SK-N-MC (cell line): ENCODE data around the gene ANKRD11.
"Not testable (repeated sequence)": the region's sequence is repeated elsewhere in the genome, so short reads cannot be mapped to it uniquely, and the experiment has no call there.

Source experiments
- DNase-seq: peaks from one replicate; pipeline ENCODE4 v3.0.0-alpha.2; 2011; ENCODE audit warnings: low read depth, low spot score
- H3K27ac ChIP-seq: fragments of 200-600 bp; sonication (generic); 2 replicates; pipeline ENCODE4 v1.5.1; 2016; ENCODE audit warnings: mixed run types
- H3K36me3 ChIP-seq: fragments of 200-600 bp; sonication (generic); 2 replicates; pipeline ENCODE4 v1.6.1; 2017; ENCODE audit warnings: antibody characterized with exemption, low read length, mixed read lengths; ENCODE audit not compliant: insufficient read depth
- H3K4me3 ChIP-seq: fragments of 200-600 bp; sonication (generic); 2 replicates; pipeline ENCODE4 v1.5.1; 2016
- H3K9ac ChIP-seq: fragments of 200-600 bp; sonication (generic); 2 replicates; pipeline ENCODE4 v1.8.0; 2017; ENCODE audit warnings: mixed run types, mixed read lengths; ENCODE audit not compliant: insufficient read length
- H3K9me3 ChIP-seq: fragments of 200-600 bp; sonication (generic); 2 replicates; pipeline ENCODE4 v1.6.1; 2017; ENCODE audit warnings: low read depth, mild to moderate bottlenecking, antibody characterized with exemption, low read length, moderate library complexity, mixed read lengths
- EZH2 ChIP-seq: fragments of 200-600 bp; sonication (generic); IDR thresholded peaks from one replicate; pipeline ENCODE4 v1.6.1; 2017; ENCODE audit warnings: antibody characterized with exemption
- FOXP2 ChIP-seq: optimal IDR thresholded peaks from 2 replicates; pipeline ENCODE3; 2011; ENCODE audit warnings: mild to moderate bottlenecking, moderate library complexity; ENCODE audit not compliant: insufficient read depth; ENCODE audit errors: extremely low read length, control extremely low read depth
- POLR2AphosphoS5 ChIP-seq: IDR thresholded peaks from 2 replicates; pipeline ENCODE4 v1.6.1; 2012; ENCODE audit warnings: mild to moderate bottlenecking, low read depth, low read length, borderline replicate concordance

The ANKRD11 gene

GRCh38 chr16:89426736-89427530 lies 63.4 kb downstream of the ANKRD11 start:
- TF ChIP-seq FOXP2 (no peak), POLR2AphosphoS5 (no peak), EZH2 (no peak)
- H3K27ac ChIP-seq, result no peak overlapping the region
- no peak overlapping the region for H3K9ac ChIP-seq
- no peaks in the 10 kb centered on the region for H3K36me3 ChIP-seq
- H3K9me3 ChIP-seq, result no peaks in the 10 kb centered on the region
- H3K4me3 ChIP-seq, result no peak overlapping the region
- DNase-seq, result no peak

DNA sequence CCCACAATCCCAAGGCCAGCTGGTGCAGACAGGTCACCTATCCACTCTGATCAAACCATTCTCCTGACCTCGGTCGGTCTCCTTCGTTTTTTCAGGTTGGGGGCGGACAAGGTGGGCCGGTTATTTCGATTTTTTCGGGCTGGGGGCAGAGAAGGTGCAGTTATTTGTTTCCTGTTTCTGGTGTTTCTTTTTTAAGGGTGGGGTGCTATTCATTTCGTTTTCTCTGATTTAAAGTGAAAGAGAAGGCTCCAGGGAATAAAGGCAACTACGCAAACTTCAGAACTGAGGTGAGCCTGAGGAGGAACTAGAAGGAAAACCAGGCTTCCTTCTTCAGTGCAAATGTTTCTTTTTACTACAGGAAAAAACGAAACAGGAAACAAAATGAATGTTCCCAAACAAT lies 64.8 kb downstream of the ANKRD11 start:
- no peak overlapping the region for H3K9ac ChIP-seq
- H3K27ac ChIP-seq, result no peak overlapping the region
- no peak overlapping the region for H3K4me3 ChIP-seq
- TF ChIP-seq POLR2AphosphoS5, result no peak
- DNase-seq, result no peak
- H3K36me3 ChIP-seq, result no peaks in the 10 kb centered on the region
- no peaks in the 10 kb centered on the region for H3K9me3 ChIP-seq

DNA sequence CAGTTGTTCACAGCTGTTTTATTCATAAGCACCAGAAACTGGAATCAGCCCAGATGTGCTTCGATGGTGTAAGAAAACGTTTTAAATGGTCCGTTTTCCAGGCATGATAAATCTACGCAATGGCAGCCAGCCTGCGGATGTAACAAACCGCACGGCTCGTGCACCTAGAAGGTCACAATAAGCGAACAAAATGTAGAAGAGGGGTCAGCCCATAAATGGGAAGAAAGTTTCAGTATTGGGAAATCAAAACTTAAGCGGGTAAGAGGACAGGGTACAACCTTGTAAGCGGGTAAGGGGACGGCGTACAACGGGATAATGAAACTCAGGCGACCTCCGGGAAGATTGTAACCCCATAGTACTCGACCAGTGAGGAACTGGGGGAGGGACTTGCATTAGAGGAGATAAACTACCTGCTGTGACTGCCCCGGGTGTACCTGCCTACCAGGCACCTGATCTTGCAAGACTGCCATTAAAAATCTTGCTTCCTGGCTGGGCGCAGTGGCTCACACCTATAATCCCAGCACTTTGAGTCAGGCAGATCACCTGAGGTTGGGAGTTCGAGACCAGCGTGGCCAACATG lies 66.6 kb downstream of the ANKRD11 start:
- Histone ChIP-seq H3K36me3 (no peaks in the 10 kb centered on the region), H3K9ac (no peak overlapping the region), H3K9me3 (no peaks in the 10 kb centered on the region), H3K27ac (no peak overlapping the region), H3K4me3 (no peak overlapping the region)
- no peak for DNase-seq
- TF ChIP-seq POLR2AphosphoS5 (no peak), FOXP2 (no peak), EZH2 (no peak)

- DNase-seq, result no peak
- H3K27ac ChIP-seq, result no peak overlapping the region
- no peaks in the 10 kb centered on the region for H3K9me3 ChIP-seq
- no peak overlapping the region for H3K4me3 ChIP-seq
- TF ChIP-seq POLR2AphosphoS5 (no peak), EZH2 (no peak), FOXP2 (no peak)
- no peaks in the 10 kb centered on the region for H3K36me3 ChIP-seq
- H3K9ac ChIP-seq, result no peak overlapping the region
These were observed 67.3 kb downstream of the ANKRD11 start for GRCh38 chr16:89422905-89423630.

- DNase-seq, result no peak
- Histone ChIP-seq H3K4me3 (no peak overlapping the region), H3K9ac (no peak overlapping the region), H3K27ac (no peak overlapping the region), H3K36me3 (no peaks in the 10 kb centered on the region), H3K9me3 (no peaks in the 10 kb centered on the region)
- no peak for TF ChIP-seq EZH2
- TF ChIP-seq POLR2AphosphoS5, result no peak
- no peak for TF ChIP-seq FOXP2
These were observed 67.8 kb downstream of the ANKRD11 start for GRCh38 chr16:89422527-89422904.

- H3K9me3 ChIP-seq, H3K27ac ChIP-seq, H3K36me3 ChIP-seq, DNase-seq, H3K9ac ChIP-seq, H3K4me3 ChIP-seq: not testable (repeated sequence)
These were observed 69.1 kb downstream of the ANKRD11 start for GRCh38 chr16:89421300-89421699.

GRCh38 chr16:89420204-89420603 lies 70.2 kb downstream of the ANKRD11 start:
- Histone ChIP-seq H3K27ac (no peak overlapping the region), H3K36me3 (no peaks in the 10 kb centered on the region), H3K9ac (no peak overlapping the region), H3K9me3 (no peaks in the 10 kb centered on the region), H3K4me3 (no peak overlapping the region)
- TF ChIP-seq POLR2AphosphoS5, result no peak
- no peak for TF ChIP-seq EZH2
- DNase-seq, result no peak

DNA sequence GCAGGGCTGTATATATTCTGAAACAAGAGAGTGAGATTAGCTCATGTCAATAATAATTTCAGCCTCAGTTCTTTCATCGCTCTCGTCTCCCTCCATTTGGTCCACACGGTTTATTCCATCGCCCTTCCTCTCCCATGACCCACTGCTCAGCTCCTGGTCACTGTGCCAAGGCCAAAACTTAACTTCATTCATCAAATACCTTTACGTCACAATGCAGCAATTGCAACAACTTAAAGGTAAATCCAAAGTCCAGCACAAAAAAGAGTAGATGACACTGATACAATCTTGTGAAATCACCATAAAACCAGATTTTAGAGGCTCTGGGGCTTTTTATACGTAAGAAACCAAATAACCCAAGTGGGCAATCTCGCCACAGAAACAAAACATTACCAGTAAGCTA lies 72.0 kb downstream of the ANKRD11 start:
- no peak for TF ChIP-seq EZH2
- DNase-seq, result no peak
- no peak overlapping the region for H3K4me3 ChIP-seq

GRCh38 chr16:89417352-89417751 lies 73.0 kb downstream of the ANKRD11 start:
- no peaks in the 10 kb centered on the region for H3K36me3 ChIP-seq
- no peak overlapping the region for H3K4me3 ChIP-seq
- TF ChIP-seq EZH2 (no peak), FOXP2 (no peak), POLR2AphosphoS5 (no peak)

More for the DNA sequence above, 72.0 kb downstream of the ANKRD11 start:
- Histone ChIP-seq H3K9me3 (no peaks in the 10 kb centered on the region), H3K36me3 (no peaks in the 10 kb centered on the region), H3K27ac (no peak overlapping the region), H3K9ac (no peak overlapping the region)

More at GRCh38 chr16:89417352-89417751, 73.0 kb downstream of the ANKRD11 start:
- no peak for DNase-seq
- no peak overlapping the region for H3K9ac ChIP-seq
- H3K27ac ChIP-seq, result no peak overlapping the region
- no peaks in the 10 kb centered on the region for H3K9me3 ChIP-seq
